ENCODE measurements around the gene PLEKHG3. TPM values are rescaled to one million over a fixed set of nuclear protein-coding genes. Genes with fewer than 3 reads are reported as not detected.

PLEKHG3 gene
- total and polyA plus RNA-seq, 9 donors, result 17.5 to 92.9 (median 67.7) TPM

- intact Hi-C loops (cut with DNase I), result no loop called here
- no peak for TF ChIP-seq EP300 (IDR thresholded peaks at IDR 0.05)
- TF ChIP-seq POLR2A (IDR thresholded peaks at IDR 0.05), result no peak
- no peak for TF ChIP-seq CTCF (IDR thresholded peaks at IDR 0.05)
- Histone ChIP-seq H3K4me1 (ENCODE audit: insufficient read depth) (peaks cover 10% of the 10 kb centered on the region), H3K27me3 (no peaks in the 10 kb centered on the region), H3K9me3 (no peaks in the 10 kb centered on the region), H3K4me3 (no peak overlapping the region), H3K27ac (peak overlapping the region in 1 of 2 donors; percentile 6), H3K36me3 (peaks cover 3% of the 10 kb centered on the region)
- no peak for DNase-seq
- 25 to 27% (median 26%) methylated on average over 12 of the region's 12 CpGs for whole genome bisulfite sequencing, 3 donors
Measured at GRCh38 chr14:64746298-64747250, 42.4 kb downstream of the PLEKHG3 start.

- no peak for DNase-seq
- Histone ChIP-seq H3K9me3 (no peaks in the 10 kb centered on the region), H3K36me3 (no peaks in the 10 kb centered on the region), H3K27ac (no peak overlapping the region), H3K4me1 (ENCODE audit: insufficient read depth) (peaks cover 10% of the 10 kb centered on the region), H3K27me3 (no peaks in the 10 kb centered on the region), H3K4me3 (no peak overlapping the region)
- intact Hi-C loops (cut with DNase I), result no loop called here
- WGBS, 3 donors, result 83 to 90% (median 84%) methylated on average over 5 of the region's 5 CpGs
- TF ChIP-seq CTCF (IDR thresholded peaks at IDR 0.05) (no peak), EP300 (IDR thresholded peaks at IDR 0.05) (no peak), POLR2A (IDR thresholded peaks at IDR 0.05) (no peak)
Measured at GRCh38 chr14:64747327-64747726, 43.1 kb downstream of the PLEKHG3 start.

GRCh38 chr14:64748521-64748920 is 44.3 kb downstream of the PLEKHG3 start:
- H3K4me1 ChIP-seq (ENCODE audit: insufficient read depth), result peaks cover 10% of the 10 kb centered on the region
- no peak overlapping the region for H3K4me3 ChIP-seq
- H3K27me3 ChIP-seq, result no peaks in the 10 kb centered on the region
- DNase-seq, result no peak
- H3K9me3 ChIP-seq, result no peaks in the 10 kb centered on the region
- 84 to 94% (median 88%) methylated on average over 6 of the region's 6 CpGs for WGBS, 3 donors
- no peak overlapping the region for H3K27ac ChIP-seq
- TF ChIP-seq CTCF (IDR thresholded peaks at IDR 0.05) (no peak), POLR2A (IDR thresholded peaks at IDR 0.05) (no peak), EP300 (IDR thresholded peaks at IDR 0.05) (no peak)
- H3K36me3 ChIP-seq, result no peaks in the 10 kb centered on the region
- intact Hi-C loops (cut with DNase I), result no loop called here

GRCh38 chr14:64748995-64749714 is 44.9 kb downstream of the PLEKHG3 start:
- DNase-seq, result no peak
- 93 to 95% (median 94%) methylated on average over 50 to 51 of the region's 51 CpGs for WGBS, 3 donors
- no peaks in the 10 kb centered on the region for H3K9me3 ChIP-seq
- H3K4me3 ChIP-seq, result no peak overlapping the region
- H3K27me3 ChIP-seq, result no peaks in the 10 kb centered on the region
- H3K4me1 ChIP-seq (ENCODE audit: insufficient read depth), result peaks cover 10% of the 10 kb centered on the region
- intact Hi-C loops (cut with DNase I), result no loop called here
- H3K36me3 ChIP-seq, result no peaks in the 10 kb centered on the region
- no peak overlapping the region for H3K27ac ChIP-seq
- TF ChIP-seq CTCF (IDR thresholded peaks at IDR 0.05) (no peak), POLR2A (IDR thresholded peaks at IDR 0.05) (no peak), EP300 (IDR thresholded peaks at IDR 0.05) (no peak)
